ENCODE results near the gene CCSAP. TPM values are rescaled to one million over a fixed set of nuclear protein-coding genes. Genes with fewer than 3 reads are reported as not detected.

The CCSAP gene
- total and polyA plus RNA-seq, 12 donors, result 1.7 to 5.4 (median 4.0) TPM

DNA sequence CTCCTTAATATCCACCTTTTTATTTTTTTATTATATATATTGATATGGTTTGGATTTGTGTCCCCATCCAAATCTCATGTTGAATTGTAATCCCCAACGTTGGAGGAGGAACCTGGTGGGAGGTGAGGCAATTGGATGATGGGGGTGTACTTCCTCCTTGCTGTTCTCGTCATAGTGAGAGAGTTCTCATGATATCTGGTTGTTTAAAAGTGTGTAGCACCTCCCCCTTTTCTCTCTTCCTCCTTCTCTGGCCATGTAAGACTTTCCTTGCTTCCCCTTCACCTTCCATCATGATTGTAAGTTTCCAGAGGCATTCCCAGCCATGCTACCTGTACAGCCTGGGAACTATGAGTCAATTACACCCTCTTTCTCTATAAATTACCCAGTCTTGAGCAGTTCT is 22.7 kb upstream of the CCSAP start:
- no peak for DNase-seq
- intact Hi-C loops (cut with DNase I), result no loop called here
- WGBS, 4 donors, result 45 to 47% (median 46%) methylated on average over 2 of the region's 2 CpGs
- TF ChIP-seq CTCF (IDR thresholded peaks at IDR 0.05) (no peak), POLR2A (IDR thresholded peaks at IDR 0.05) (no peak)
- Histone ChIP-seq H3K27ac (no peak overlapping the region), H3K9me3 (replicated peaks in 1 of 3) (no peaks in the 10 kb centered on the region), H3K4me3 (no peak overlapping the region), H3K4me1 (replicated peaks in 1 of 2) (no peaks in the 10 kb centered on the region), H3K36me3 (replicated peaks in 1 of 2) (no peaks in the 10 kb centered on the region), H3K27me3 (peaks cover 15% of the 10 kb centered on the region)

GRCh38 chr1:229364207-229365065 is 21.6 kb upstream of the CCSAP start:
- no peaks in the 10 kb centered on the region for H3K4me1 ChIP-seq (replicated peaks in 1 of 2)
- intact Hi-C loops (cut with DNase I), result no loop called here
- H3K36me3 ChIP-seq (replicated peaks in 1 of 2), result no peaks in the 10 kb centered on the region
- H3K27ac ChIP-seq, result no peak overlapping the region
- DNase-seq, result no peak
- H3K9me3 ChIP-seq (replicated peaks in 1 of 3), result no peaks in the 10 kb centered on the region
- TF ChIP-seq POLR2A (IDR thresholded peaks at IDR 0.05) (no peak), CTCF (IDR thresholded peaks at IDR 0.05) (no peak)
- WGBS, 4 donors, result 60 to 73% (median 66%) methylated on average over 10 to 12 of the region's 12 CpGs
- H3K27me3 ChIP-seq, result peaks cover 15% of the 10 kb centered on the region
- no peak overlapping the region for H3K4me3 ChIP-seq

- Histone ChIP-seq H3K27ac (no peak overlapping the region), H3K4me3 (no peak overlapping the region), H3K36me3 (replicated peaks in 1 of 2) (no peaks in the 10 kb centered on the region), H3K9me3 (replicated peaks in 1 of 3) (no peaks in the 10 kb centered on the region), H3K27me3 (peaks cover 15% of the 10 kb centered on the region), H3K4me1 (replicated peaks in 1 of 2) (no peaks in the 10 kb centered on the region)
- 55 to 70% (median 63%) methylated on average over 6 of the region's 6 CpGs for WGBS, 4 donors
- TF ChIP-seq CTCF (IDR thresholded peaks at IDR 0.05), result no peak
- no peak for TF ChIP-seq POLR2A (IDR thresholded peaks at IDR 0.05)
- DNase-seq, result no peak
- intact Hi-C loops (cut with DNase I), result no loop called here
These were observed 20.9 kb upstream of the CCSAP start for GRCh38 chr1:229363723-229364122.

DNA sequence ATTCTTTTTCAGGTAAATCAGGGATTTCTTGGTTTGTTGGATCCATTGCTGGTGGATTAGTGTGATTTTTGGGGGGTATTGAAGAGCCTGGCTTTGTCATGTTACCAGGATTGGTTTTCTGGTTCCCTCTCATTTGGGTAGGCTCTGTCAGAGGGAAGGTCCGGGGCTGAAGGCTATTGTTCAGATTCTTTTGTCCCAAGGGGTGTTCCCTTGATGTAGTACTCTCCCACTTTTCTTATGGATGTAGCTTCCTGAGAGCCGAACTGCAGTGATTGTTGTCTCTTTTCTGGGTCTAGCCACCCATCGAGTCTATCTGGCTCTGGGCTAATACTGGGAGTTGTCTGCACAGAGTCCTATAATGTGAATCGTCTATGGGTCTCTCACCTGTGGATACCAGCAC is 17.6 kb upstream of the CCSAP start:
- no peak for TF ChIP-seq CTCF (IDR thresholded peaks at IDR 0.05)
- TF ChIP-seq POLR2A (IDR thresholded peaks at IDR 0.05), result no peak
- no peaks in the 10 kb centered on the region for H3K9me3 ChIP-seq (replicated peaks in 1 of 3)
- H3K36me3 ChIP-seq (replicated peaks in 1 of 2), result no peaks in the 10 kb centered on the region
- 62 to 78% (median 68%) methylated on average over 4 of the region's 4 CpGs for whole genome bisulfite sequencing, 4 donors
- H3K4me3 ChIP-seq, result no peak overlapping the region
- intact Hi-C loops (cut with DNase I), result no loop called here
- no peaks in the 10 kb centered on the region for H3K4me1 ChIP-seq (replicated peaks in 1 of 2)
- H3K27me3 ChIP-seq, result peaks cover 15% of the 10 kb centered on the region
- DNase-seq, result no peak
- H3K27ac ChIP-seq, result no peak overlapping the region

All from adrenal gland (tissue), 12 donors.